Ovary (tissue), 9 donors: ENCODE measurements around the gene LGALS3BP. TPM values are rescaled to one million over a fixed set of nuclear protein-coding genes. Genes with fewer than 3 reads are reported as not detected.

Experiments used
- DNase-seq, 5 donors: peaks; one replicate each; pipeline ENCODE4 v3.0.0-alpha.2; 2019 to 2020
- H3K27ac ChIP-seq, 2 donors: fragments of 200-600 bp; one replicate each; pipeline versions ENCODE4 v1.5.1 to v1.8.0; 2019 to 2022
- H3K27me3 ChIP-seq: fragments of 200-600 bp; one replicate; pipeline ENCODE4 v1.8.0; 2022
- H3K36me3 ChIP-seq: fragments of 200-600 bp; sonication (generic); one replicate; pipeline ENCODE4 v1.5.1; 2019
- H3K4me1 ChIP-seq: one replicate; pipeline ENCODE4 v1.8.1; 2013; ENCODE audit warnings: mild to moderate bottlenecking, moderate library complexity; ENCODE audit not compliant: insufficient read depth
- H3K4me3 ChIP-seq: fragments of 200-600 bp; sonication (generic); one replicate; pipeline ENCODE4 v1.5.1; 2017
- H3K9me3 ChIP-seq, 2 donors: fragments of 200-600 bp in 1 of 2; sonication (generic) in 1 of 2; one replicate each; pipeline versions ENCODE4 v1.5.1 to v1.8.1; 2013 to 2019; ENCODE audit warnings: mild to moderate bottlenecking in 1 of 2, moderate library complexity in 1 of 2
- CTCF ChIP-seq, 3 donors: fragments of 450-650 bp in 2 of 3; fragments of 200-600 bp in 1 of 3; IDR thresholded peaks; one replicate each; pipeline versions ENCODE4 v1.5.1 to v1.8.0; 2016 to 2022; ENCODE audit warnings: antibody characterized with exemption in 3 of 3, mild to moderate bottlenecking in 1 of 3
- EP300 ChIP-seq: sonication (generic); formaldehyde crosslinking; IDR thresholded peaks from one replicate; pipeline ENCODE4 v1.6.1; 2017; ENCODE audit warnings: antibody characterized with exemption
- POLR2A ChIP-seq: fragments of 450-650 bp; IDR thresholded peaks from one replicate; pipeline ENCODE4 v1.6.1; 2017; ENCODE audit warnings: antibody characterized with exemption, mild to moderate bottlenecking, moderate library complexity
- whole genome bisulfite sequencing, 3 donors: extraction: QIAGEN DNeasy Blood & Tissue Kit in 1 of 3; methylation state at CpG; one replicate each; pipeline versions ENCODE4 v1.1.5 to v1.1.7; 2013 to 2017; 5-methylcytosine and 5-hydroxymethylcytosine counted together
- intact Hi-C, 4 donors: fragments of 100-400 bp; cut with DNase I; formaldehyde crosslinking; loops; one replicate each; pipeline versions ENCODE4 v1.11.0 to v1.15.1; 2022 to 2023
- polyA plus RNA-seq, 2 donors: library from polyadenylated mRNA; stranded (reverse); fragments of 200-250 nt in 1 of 2; fragments of 350-450 nt in 1 of 2; fragmentation: Illumina TruSeq in 1 of 2; extraction: RNeasy Lipid Tissue Mini Kit (QIAGEN cat#74804) in 1 of 2; gene quantifications; one replicate each; pipeline ENCODE4 v1.2.3, GENCODE V29; 2013 to 2014
- total RNA-seq, 7 donors: library from RNA; depleted of rRNA in 2 of 7; stranded (reverse); fragments of >200 nt in 2 of 7; fragmentation: NEBNext Ultra II Directional in 3 of 7; extraction: Animal tissue kit (Norgen Biotek cat#: 25700) in 3 of 7; gene quantifications; one replicate each; pipeline versions ENCODE4 v1.1.0 to v1.2.4, GENCODE V29; 2016 to 2023
- donor health status: DM: no; HTN: no; CAD: no; lungs with moderate emphysema.
- donor health status: DM: no; HTN: no; CAD: no.
- donor health status: Bipolar disorder and iron deficiency.
- donor health status: DM: yes; HTN: yes; CAD: no.
- donor health status: DM: no; HTN: no; CAD: no.
- donor health status: DM: yes; HTN: yes; CAD: no.

LGALS3BP gene
- total and polyA plus RNA-seq, 9 donors: 191 to 584 (median 250) TPM

- peaks cover 10% of the 10 kb centered on the region for H3K4me1 ChIP-seq
- no peaks in the 10 kb centered on the region for H3K9me3 ChIP-seq
- H3K36me3 ChIP-seq: no peaks in the 10 kb centered on the region
- H3K27ac ChIP-seq: no peak overlapping the region
- intact Hi-C loops: loop anchor here in 1 of 4 donors (10.0 kb wide), 1 partner anchor 382 kb away; no protein-coding TSS in a partner anchor
- 74 to 80% (median 76%) methylated on average over 6 of the region's 6 CpGs for WGBS, 3 donors
- TF ChIP-seq POLR2A (no peak), EP300 (no peak), CTCF (IDR thresholded peaks at IDR 0.05) (no peak)
- DNase-seq: peak in 1 of 5 donors; percentile 4
- no peaks in the 10 kb centered on the region for H3K27me3 ChIP-seq
- no peak overlapping the region for H3K4me3 ChIP-seq
Measured at GRCh38 chr17:79012563-79013134, 32.9 kb upstream of the LGALS3BP start.

- Histone ChIP-seq H3K4me1 (peaks cover 14% of the 10 kb centered on the region), H3K4me3 (no peak overlapping the region), H3K27ac (no peak overlapping the region), H3K27me3 (no peaks in the 10 kb centered on the region), H3K9me3 (no peaks in the 10 kb centered on the region), H3K36me3 (no peaks in the 10 kb centered on the region)
- TF ChIP-seq CTCF (IDR thresholded peaks at IDR 0.05) (no peak), EP300 (no peak), POLR2A (no peak)
- peak in 1 of 5 donors; percentile 3 for DNase-seq
- WGBS, 3 donors: 62 to 74% (median 64%) methylated on average over 5 of the region's 5 CpGs
- intact Hi-C loops: loop anchor here in 1 of 4 donors (10.0 kb wide), 1 partner anchor 383 kb away; no protein-coding TSS in a partner anchor
Measured at GRCh38 chr17:79011451-79012147, 31.9 kb upstream of the LGALS3BP start.

GRCh38 chr17:79010304-79010646, 30.6 kb upstream of the LGALS3BP start:
- Histone ChIP-seq H3K36me3 (no peaks in the 10 kb centered on the region), H3K9me3 (no peaks in the 10 kb centered on the region), H3K4me1 (peaks cover 14% of the 10 kb centered on the region), H3K27ac (peak overlapping the region in 1 of 2 donors; percentile 62), H3K4me3 (peak overlapping the region; percentile 76), H3K27me3 (no peaks in the 10 kb centered on the region)
- DNase-seq: no peak
- WGBS, 3 donors: 66 to 68% (median 67%) methylated on average over 7 of the region's 7 CpGs
- TF ChIP-seq CTCF (IDR thresholded peaks at IDR 0.05): no peak
- TF ChIP-seq POLR2A: no peak
- TF ChIP-seq EP300: no peak
- intact Hi-C loops: loop anchor here in 1 of 4 donors (10.0 kb wide), 1 partner anchor 385 kb away; no protein-coding TSS in a partner anchor

- intact Hi-C loops: loop anchor here in 1 of 4 donors (10.0 kb wide), 1 partner anchor 385 kb away; no protein-coding TSS in a partner anchor
Measured at GRCh38 chr17:79009397-79010303, 29.9 kb upstream of the LGALS3BP start, which contains the start of gene CANT1. Gene CANT1, minus strand, starts transcription at chr17:79009764. Its CDS starts 12,142 bp downstream, at chr17:78997622.

More at GRCh38 chr17:79009397-79010303, 29.9 kb upstream of the LGALS3BP start, which contains the start of gene CANT1:
- Histone ChIP-seq H3K36me3 (no peaks in the 10 kb centered on the region), H3K4me3 (peak within 1 kb of the TSS; percentile 76), H3K4me1 (peaks cover 14% of the 10 kb centered on the region), H3K9me3 (no peaks in the 10 kb centered on the region), H3K27me3 (no peaks in the 10 kb centered on the region), H3K27ac (peak within 1 kb of the TSS; percentile 13 to 62)
- 1 to 2% (median 1%) methylated on average over 62 to 73 of the region's 73 CpGs for WGBS, 3 donors
- peak; percentile 82 to 92 (median 88) for DNase-seq
- TF ChIP-seq EP300 (no peak), POLR2A (peak; percentile 69)
